HG03280 (cell line): ENCODE results near the gene ADAM29.
"Not testable (repeated sequence)": the region's sequence is repeated elsewhere in the genome, so short reads cannot be mapped to it uniquely, and the experiment has no call there.

Experiments
- ATAC-seq: cut with Tn5 transposase; IDR thresholded peaks from one replicate; pipeline ENCODE4 v1.9.1; 2021; ENCODE audit warnings: mild to moderate bottlenecking, moderate library complexity; ENCODE audit not compliant: unreplicated experiment

Gene ADAM29

DNA sequence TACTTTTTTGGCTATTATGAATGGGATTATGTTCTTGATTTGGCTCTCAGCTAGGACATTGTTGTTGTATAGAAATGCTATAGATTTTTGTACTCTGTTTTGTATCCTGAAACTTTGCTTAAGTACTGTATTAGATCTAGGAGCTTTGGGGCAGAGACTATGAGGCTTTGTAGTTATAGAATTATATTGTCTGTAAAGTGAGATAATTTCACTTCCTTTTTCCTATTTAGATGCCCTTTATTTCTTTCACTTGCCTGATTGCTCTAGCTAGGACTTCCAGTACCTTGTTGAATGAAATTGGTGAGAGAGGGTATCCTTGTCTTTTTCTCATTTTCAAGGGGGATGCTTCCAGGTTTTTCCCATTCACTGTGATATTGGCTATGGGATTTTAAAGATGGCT, 28.1 kb downstream of the ADAM29 start:
- no peak for ATAC-seq

DNA sequence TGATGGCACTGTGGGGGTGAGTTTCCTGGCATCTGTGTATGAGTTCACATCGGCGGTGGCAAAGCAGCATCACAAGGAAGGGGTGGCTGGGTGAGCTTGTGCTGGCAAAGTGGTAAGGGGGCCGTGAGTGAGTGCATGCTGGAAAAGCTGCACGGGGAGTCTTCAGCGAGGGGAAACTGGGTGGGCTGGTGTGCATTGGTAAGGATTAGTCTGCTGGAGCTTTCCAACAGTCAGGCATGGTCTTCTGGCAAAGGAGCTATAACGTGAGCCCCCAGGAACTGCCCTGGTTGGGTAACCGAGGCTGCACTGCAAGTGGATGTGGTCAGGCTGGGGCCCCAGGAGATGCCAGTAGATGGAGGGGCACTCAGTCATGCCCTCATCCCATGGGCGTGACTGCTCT, 30.7 kb downstream of the ADAM29 start:
- ATAC-seq = no peak

DNA sequence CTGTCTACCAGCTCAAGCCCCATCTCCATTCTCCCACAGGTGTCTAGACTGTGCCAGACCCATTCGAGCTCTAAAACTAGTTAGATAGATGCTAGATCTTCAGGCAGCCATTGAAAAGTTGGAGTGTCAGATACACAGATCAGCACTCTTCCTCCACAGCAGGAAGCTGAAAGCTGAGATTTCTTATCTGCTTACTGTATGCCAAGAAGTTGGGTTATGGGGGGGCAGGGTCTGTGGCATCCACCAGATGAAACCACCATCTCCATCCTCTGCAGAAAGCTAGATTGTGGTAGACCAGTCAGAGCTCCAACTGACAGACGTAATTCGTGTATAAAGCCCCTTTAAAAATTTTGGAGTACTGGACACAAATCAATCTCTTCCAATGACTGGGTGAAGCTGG, 54.8 kb downstream of the ADAM29 start:
- no peak for ATAC-seq

DNA sequence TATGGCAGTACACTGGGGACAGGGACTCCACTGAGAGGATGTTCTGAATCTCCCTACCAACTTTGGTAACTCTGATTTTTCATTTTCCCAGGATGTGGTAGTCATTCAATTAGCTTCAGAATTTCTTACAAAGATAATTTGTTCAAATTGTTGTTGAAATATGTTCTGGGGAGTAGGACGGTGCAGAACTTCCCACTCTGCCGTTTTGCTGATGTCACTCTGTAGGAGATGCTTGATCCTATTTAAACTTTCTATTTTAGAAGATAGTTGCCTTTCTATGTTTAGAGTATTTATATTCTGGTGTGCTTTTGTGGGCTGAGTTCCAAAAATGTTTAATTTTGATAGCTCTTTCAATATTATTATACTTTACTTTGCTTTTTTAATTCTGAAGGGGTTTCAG, 55.2 kb downstream of the ADAM29 start:
- ATAC-seq = no peak

DNA sequence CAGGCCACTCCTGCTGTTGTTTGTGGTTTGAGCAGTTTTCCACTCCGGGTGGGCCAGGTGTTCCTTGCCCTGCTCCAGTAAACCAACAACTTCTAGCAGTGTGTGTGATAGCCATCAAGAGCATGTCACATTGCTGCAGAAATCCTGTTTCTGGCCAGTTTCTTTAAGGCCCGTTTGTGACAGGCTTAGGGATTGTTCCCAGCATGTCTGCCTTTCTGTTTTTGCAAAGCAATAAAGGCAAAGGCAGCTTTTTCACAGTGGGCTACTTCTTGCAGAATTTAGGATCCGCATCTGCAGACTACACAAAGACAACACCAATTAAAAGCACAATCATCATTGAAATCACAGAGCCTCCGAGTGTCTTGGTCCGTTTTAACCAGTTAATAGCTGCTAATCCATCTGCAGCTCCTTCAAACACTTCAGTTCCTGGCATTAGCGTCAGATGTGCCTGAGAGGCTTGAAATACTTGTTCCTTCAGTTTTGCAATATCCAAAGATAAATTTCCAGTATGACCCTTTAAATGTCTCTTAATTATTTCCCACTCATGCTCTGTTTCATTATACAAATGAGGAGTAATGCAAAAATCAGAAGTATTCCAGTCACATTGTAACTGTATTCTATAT, 65.1 kb downstream of the ADAM29 start:
- ATAC-seq = no peak

DNA sequence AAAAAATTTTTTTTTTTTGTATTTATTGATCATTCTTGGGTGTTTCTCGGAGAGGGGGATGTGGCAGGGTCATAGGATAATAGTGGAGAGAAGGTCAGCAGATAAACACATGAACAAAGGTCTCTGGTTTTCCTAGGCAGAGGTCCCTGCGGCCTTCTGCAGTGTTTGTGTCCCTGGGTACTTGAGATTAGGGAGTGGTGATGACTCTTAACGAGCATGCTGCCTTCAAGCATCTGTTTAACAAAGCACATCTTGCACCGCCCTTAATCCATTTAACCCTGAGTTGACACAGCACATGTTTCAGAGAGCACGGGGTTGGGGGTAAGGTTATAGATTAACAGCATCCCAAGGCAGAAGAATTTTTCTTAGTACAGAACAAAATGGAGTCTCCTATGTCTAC, 65.7 kb downstream of the ADAM29 start:
- not testable (repeated sequence) for ATAC-seq

DNA sequence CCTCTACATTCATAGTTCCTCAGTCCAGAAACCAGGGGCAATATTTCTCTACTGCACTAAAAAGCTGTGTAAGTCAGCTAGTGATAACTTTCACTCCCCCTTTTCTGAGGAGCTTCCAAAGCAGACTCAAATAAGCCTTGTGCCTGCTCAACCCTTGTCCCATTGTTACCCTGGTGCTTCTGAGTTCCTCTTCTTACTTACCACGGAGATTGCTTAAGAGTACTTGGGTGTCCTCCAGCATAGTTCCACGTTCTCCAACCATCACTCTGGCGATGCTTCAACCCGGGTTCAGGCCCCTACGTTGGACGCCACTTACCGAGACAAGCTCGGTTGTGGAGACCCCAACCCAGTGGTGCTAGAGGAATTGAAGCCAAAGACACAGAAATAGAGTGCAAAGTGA, 71.6 kb downstream of the ADAM29 start:
- no peak for ATAC-seq

DNA sequence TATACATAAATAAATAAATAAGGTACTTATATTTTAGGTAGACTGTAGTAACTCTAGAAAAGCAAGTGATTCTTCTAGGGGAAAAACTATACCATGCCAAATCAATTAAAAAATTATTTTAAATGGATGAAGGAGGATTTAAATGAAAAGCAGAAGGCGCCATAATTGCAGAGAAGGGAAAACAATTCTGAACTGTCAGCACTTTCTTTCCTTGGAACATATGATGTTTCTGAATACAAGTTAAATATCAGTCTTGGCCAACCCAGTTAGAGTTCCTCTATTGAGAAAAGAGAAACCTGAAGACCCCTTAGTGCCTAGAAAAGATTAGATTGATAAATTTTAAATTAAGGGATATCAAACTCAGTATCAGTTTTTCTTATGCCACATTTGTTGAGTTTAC, 75.8 kb downstream of the ADAM29 start:
- ATAC-seq = no peak

DNA sequence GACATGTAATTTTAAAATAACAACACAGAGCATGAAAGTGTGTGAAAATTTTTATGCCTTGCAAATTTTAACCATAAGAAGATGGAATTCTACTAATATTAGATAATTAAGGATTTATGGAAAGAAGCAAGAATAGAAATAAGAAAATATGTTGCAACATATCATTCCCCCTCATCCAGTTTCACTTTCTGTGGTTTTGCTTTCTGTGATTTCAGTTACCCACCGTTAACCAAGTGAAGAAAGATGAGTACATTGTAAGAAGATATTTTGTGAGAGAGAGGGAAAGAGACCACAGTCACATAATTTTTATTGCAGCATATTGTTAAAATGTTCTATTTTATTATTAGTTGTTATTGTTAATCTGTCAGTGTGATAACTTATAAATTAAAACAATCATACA, 77.9 kb downstream of the ADAM29 start:
- no peak for ATAC-seq

DNA sequence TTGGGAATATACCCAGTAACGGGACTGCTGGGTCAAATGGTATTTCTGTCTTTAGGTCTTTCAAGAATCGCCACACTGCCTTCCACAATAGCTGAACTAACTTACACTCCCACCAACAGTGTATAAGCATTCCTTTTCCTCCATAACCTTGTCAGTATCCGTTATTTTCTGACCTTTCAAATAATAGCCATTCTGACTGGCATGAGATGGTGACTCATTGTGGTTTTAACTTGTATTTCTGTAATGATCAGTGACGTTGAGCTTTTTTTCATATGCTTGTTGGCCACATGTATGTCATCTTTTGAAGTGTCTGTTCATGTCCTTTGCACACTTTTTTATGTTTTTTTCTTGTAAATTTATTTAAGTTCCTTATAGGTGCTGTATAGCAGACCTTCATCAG, 81.2 kb downstream of the ADAM29 start:
- no peak for ATAC-seq

DNA sequence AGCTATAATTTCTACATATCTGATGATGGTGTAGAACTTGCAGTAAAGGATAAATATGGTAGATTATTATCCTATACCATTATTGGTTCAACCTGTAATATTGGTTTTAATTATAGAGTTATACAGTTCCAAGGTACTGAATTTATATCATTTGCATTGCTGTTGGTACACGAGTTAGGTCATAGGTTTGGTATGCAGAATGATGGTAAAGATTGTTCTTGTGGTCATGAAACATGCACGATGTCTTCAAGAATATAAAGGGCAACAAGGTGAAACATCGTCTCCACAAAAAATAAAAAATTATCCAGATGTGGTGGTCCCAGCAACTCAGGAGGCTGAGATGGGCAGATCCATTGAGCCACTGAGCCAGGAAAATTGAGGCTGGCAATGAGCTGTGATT, 99.6 kb downstream of the ADAM29 start:
- ATAC-seq = no peak

DNA sequence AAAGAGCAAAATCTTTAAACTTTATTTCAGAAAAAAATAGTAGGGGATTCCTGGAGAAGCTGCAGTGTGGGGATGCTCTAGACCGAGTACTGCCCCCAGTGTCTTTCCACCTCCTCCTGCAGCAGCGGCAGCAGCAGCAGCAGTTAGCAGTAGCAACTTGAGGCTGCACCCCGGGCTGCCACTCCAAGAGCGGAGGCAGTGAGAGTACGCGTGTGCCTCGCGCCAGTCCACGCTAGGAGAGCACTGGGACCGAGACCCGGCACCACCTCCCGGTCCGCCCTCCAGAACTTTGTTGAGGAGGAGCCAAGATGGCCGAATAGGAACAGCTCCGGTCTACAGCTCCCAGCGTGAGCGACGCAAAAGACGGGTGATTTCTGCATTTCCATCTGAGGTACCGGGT, 101.3 kb downstream of the ADAM29 start:
- ATAC-seq = not testable (repeated sequence)
